ENCODE results near the gene MCC. TPM values are rescaled to one million over a fixed set of nuclear protein-coding genes. Genes with fewer than 3 reads are reported as not detected.

MCC gene
- total and polyA plus RNA-seq, 2 of the 4 experiments (the other 2 are of a cell fraction): 5.0 to 20.6 TPM

DNA sequence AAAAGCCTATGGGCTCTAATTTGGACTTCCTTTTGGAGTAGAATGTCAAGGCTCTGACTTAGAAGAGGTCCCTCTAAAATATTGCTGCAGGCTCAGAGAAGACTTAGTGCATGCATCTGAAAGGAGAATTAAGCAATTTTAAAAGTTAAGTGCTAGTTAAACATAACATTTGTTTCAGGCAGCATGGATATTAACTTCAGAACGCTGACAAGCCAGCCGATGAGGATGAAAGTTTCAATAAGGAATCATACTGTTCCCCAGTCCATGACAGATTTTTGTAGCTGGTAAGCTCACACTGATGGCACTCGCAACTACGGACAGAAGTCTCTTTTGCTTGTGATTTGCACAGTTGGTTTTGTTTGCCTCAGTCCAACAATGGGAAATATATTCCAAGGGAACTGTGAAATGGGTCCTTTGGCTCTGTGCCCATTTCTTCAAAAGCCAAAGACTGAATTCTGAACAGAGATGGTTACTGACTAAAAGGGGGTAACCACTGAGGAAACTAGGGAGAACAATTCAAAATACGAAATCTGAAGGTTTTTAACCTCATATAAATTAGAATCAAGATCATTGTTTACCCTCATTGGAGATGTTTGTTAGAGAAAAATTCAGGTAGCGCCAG lies 464.1 kb downstream of the MCC start:
- no peaks in the 10 kb centered on the region for H3K9me3 ChIP-seq (ENCODE audit: control insufficient read depth, insufficient read depth, low read length)
- intact Hi-C loops (cut with micrococcal nuclease): no loop called here
- peaks cover 7% of the 10 kb centered on the region for H3K4me1 ChIP-seq (ENCODE audit: control insufficient read depth, insufficient read depth, low read length)
- no peak overlapping the region for H2BK20ac ChIP-seq (ENCODE audit: low read depth, low read length)
- no peak overlapping the region for H3K27ac ChIP-seq (ENCODE audit: insufficient read depth, low read length)
- no peak overlapping the region for H2BK120ac ChIP-seq (ENCODE audit: low read depth, low read length)
- no peak overlapping the region for H3K4me3 ChIP-seq (ENCODE audit: insufficient read depth, low read depth, low read length)
- no peak overlapping the region for H4K5ac ChIP-seq (ENCODE audit: low read depth, low read length)
- ATAC-seq (ENCODE audit: low read depth) (no peak), DNase-seq (no peak)
- no peak overlapping the region for H4K91ac ChIP-seq (ENCODE audit: insufficient read depth, low read depth, low read length)
- BruUV-seq (replicated peaks): TSS peak; percentile 18
- no peak overlapping the region for H3K23ac ChIP-seq (ENCODE audit: low read depth, low read length)
- H2BK5ac ChIP-seq (ENCODE audit: low read depth, low read length, poor library complexity, severe bottlenecking): no peak overlapping the region
- TF ChIP-seq MAZ (IDR thresholded peaks at IDR 0.05; ENCODE audit: borderline replicate concordance, low read depth, low read length): no peak
- no peak for TF ChIP-seq RFX5 (IDR thresholded peaks at IDR 0.05; ENCODE audit: low read depth, low read length)
- TF ChIP-seq, protein P1, sequence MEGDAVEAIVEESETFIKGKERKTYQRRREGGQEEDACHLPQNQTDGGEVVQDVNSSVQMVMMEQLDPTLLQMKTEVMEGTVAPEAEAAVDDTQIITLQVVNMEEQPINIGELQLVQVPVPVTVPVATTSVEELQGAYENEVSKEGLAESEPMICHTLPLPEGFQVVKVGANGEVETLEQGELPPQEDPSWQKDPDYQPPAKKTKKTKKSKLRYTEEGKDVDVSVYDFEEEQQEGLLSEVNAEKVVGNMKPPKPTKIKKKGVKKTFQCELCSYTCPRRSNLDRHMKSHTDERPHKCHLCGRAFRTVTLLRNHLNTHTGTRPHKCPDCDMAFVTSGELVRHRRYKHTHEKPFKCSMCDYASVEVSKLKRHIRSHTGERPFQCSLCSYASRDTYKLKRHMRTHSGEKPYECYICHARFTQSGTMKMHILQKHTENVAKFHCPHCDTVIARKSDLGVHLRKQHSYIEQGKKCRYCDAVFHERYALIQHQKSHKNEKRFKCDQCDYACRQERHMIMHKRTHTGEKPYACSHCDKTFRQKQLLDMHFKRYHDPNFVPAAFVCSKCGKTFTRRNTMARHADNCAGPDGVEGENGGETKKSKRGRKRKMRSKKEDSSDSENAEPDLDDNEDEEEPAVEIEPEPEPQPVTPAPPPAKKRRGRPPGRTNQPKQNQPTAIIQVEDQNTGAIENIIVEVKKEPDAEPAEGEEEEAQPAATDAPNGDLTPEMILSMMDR (conservative IDR thresholded peaks at IDR 0.05; ENCODE audit: low read depth, low read length): no peak
- no peak for TF ChIP-seq POLR2A (IDR thresholded peaks at IDR 0.05; ENCODE audit: low read depth, low read length)
- no peak for TF ChIP-seq CEBPB (IDR thresholded peaks at IDR 0.05; ENCODE audit: low read depth, low read length)
- no peak overlapping the region for H2BK15ac ChIP-seq (ENCODE audit: low read depth, low read length)
- ChIA-PET POLR2A (ENCODE audit: unreplicated experiment) (no interaction called here), CTCF (interaction anchor here (0.6 to 1.6 kb wide), 2 partner anchors 28 to 332 kb away, joined by 4 read pairs; no protein-coding TSS in a partner anchor)
- no peak overlapping the region for H3K4ac ChIP-seq (ENCODE audit: low read depth, low read length)
- H3K4me2 ChIP-seq (ENCODE audit: low read depth, low read length): no peak overlapping the region
- H3K18ac ChIP-seq (ENCODE audit: low read depth, low read length): no peak overlapping the region
- no peak overlapping the region for H2AK5ac ChIP-seq (ENCODE audit: low read depth, low read length)
- no peaks in the 10 kb centered on the region for H3K27me3 ChIP-seq (ENCODE audit: control insufficient read depth, insufficient read depth, low read length)
- H2AK9ac ChIP-seq (replicated peaks; ENCODE audit: low read depth, low read length, poor library complexity): no peak overlapping the region
- no peak overlapping the region for H3K9ac ChIP-seq (ENCODE audit: low read depth, low read length)
- no peak overlapping the region for H4K8ac ChIP-seq (ENCODE audit: low read depth in 2 of 2, low read length in 2 of 2)
- peaks cover 11 to 24% of the 10 kb centered on the region in 2 experiments; a peak in 3 of 4 replicates for H3K79me1 ChIP-seq (ENCODE audit: low read depth in 1 of 2, low read length in 2 of 2)
- no CpG with 5 or more reads among the region's 6 CpGs for WGBS, 2 experiments (ENCODE audit: extremely low coverage in 2 of 2, insufficient read length in 1 of 2)
- no peak overlapping the region for H3K56ac ChIP-seq (ENCODE audit: extremely low read depth, insufficient read depth, low read length)
- peaks cover 30% of the 10 kb centered on the region for H3K36me3 ChIP-seq (ENCODE audit: control insufficient read depth, insufficient read depth, low read length)
- in situ Hi-C loops (cut with MboI; ENCODE audit: low sequenced_read_pairs): no loop called here
- H3K9me1 ChIP-seq (ENCODE audit: insufficient read depth, low read length): peaks cover 12% of the 10 kb centered on the region
- dilution Hi-C loops (cut with HindIII; ENCODE audit: low sequenced_read_pairs, unreplicated experiment): no loop called here
- no peaks in the 10 kb centered on the region for H4K20me1 ChIP-seq (ENCODE audit: insufficient read depth, low read length)
- H2AFZ ChIP-seq (replicated peaks; ENCODE audit: low read length, poor library complexity): no peak overlapping the region
- H3K14ac ChIP-seq (replicated peaks; ENCODE audit: low read depth, low read length): no peak overlapping the region
